ENCODE measurements around the gene HMG20A.
"Not testable (repeated sequence)": the region's sequence is repeated elsewhere in the genome, so short reads cannot be mapped to it uniquely, and the experiment has no call there.

Gene HMG20A

GRCh38 chr15:77420610-77421369, at the start of gene HMG20A:
Gene HMG20A (plus strand): TSS chr15:77420888. CDS start chr15:77458408, 37,520 bp downstream.
- DNase-seq, result peak; percentile 63

GRCh38 chr15:77371850-77372563, 48.7 kb upstream of the HMG20A start:
- DNase-seq, result no peak

GRCh38 chr15:77373441-77373840, 47.2 kb upstream of the HMG20A start:
- DNase-seq, result no peak

- DNase-seq, result no peak
Measured at GRCh38 chr15:77375133-77375532, 45.6 kb upstream of the HMG20A start.

GRCh38 chr15:77376770-77377169, 43.9 kb upstream of the HMG20A start:
- no peak for DNase-seq

- no peak for DNase-seq
Measured at GRCh38 chr15:77380033-77380432, 40.7 kb upstream of the HMG20A start.

- no peak for DNase-seq
Measured at GRCh38 chr15:77384086-77384485, 36.6 kb upstream of the HMG20A start.

GRCh38 chr15:77384589-77385359, 35.9 kb upstream of the HMG20A start:
- no peak for DNase-seq

GRCh38 chr15:77386626-77387025, 34.1 kb upstream of the HMG20A start:
- no peak for DNase-seq

- DNase-seq, result no peak
Measured at GRCh38 chr15:77387365-77388105, 33.2 kb upstream of the HMG20A start.

GRCh38 chr15:77391372-77391951, 29.2 kb upstream of the HMG20A start:
- no peak for DNase-seq

- no peak for DNase-seq
Measured at GRCh38 chr15:77392762-77393470, 27.8 kb upstream of the HMG20A start.

GRCh38 chr15:77393471-77393840, 27.2 kb upstream of the HMG20A start:
- DNase-seq, result no peak

GRCh38 chr15:77395013-77395774, 25.5 kb upstream of the HMG20A start:
- DNase-seq, result no peak

GRCh38 chr15:77396692-77397091, 24.0 kb upstream of the HMG20A start:
- no peak for DNase-seq

GRCh38 chr15:77398927-77399326, 21.8 kb upstream of the HMG20A start:
- DNase-seq, result no peak

- no peak for DNase-seq
Measured at GRCh38 chr15:77400258-77400657, 20.4 kb upstream of the HMG20A start.

GRCh38 chr15:77402740-77403379, 17.8 kb upstream of the HMG20A start:
- no peak for DNase-seq

- DNase-seq, result not testable (repeated sequence)
Measured at GRCh38 chr15:77406173-77406759, 14.4 kb upstream of the HMG20A start.

- no peak for DNase-seq
Measured at GRCh38 chr15:77406846-77407245, 13.8 kb upstream of the HMG20A start.
